Measurements from ENCODE around the gene NCOA3.

Gene NCOA3

DNA sequence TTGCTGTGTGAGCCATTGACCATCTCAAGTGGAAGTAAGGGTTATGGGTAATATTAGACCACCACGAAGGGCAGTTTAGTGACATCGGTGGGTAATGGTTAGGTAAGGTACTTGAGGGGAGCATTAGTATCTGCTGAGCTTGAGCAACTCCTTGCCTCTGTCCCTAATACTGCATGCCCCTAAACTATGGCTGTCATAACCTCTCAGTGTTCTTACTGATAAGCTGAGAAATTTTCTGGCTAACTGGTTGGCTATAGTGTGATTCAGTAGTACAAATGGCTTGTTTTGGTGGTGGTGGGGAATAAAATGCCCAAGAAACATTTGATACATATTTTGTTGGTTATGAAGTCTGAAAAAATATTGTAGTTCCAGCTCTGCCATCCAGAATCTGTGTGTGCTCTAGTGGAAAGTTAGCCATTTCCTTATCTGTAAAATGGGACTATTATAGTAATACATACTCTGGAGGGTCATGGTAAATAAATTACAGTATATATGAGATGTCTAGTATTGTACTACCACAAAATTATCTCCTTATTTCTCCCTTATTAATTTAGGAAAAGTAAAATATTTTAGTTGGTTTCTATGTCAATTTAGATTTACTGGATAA is 113.1 kb downstream of the NCOA3 start:
- DNase-seq (ENCODE audit: extremely low spot score, insufficient read length, low read depth) (no peak), FAIRE-seq (no peak)

DNA sequence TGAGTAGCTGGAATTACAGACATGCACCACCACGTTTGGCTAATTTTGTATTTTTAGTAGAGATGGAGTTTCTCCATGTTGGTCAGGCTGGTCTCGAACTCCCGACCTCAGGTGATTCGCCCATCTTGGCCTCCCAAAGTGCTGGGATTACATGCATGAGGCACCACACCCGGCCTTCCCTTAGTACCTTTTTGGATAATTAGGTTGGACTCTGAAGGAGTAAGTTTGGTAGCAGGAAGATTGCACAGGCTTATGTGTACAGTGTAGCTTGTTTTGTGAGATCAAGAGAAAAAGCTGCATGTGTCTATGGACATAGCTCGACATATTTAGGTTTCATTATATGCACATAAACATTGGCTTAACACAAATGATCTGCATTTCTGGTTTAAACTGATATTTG is 116.8 kb downstream of the NCOA3 start:
- DNase-seq (ENCODE audit: extremely low spot score, insufficient read length, low read depth), result no peak
- no peak for FAIRE-seq

DNA sequence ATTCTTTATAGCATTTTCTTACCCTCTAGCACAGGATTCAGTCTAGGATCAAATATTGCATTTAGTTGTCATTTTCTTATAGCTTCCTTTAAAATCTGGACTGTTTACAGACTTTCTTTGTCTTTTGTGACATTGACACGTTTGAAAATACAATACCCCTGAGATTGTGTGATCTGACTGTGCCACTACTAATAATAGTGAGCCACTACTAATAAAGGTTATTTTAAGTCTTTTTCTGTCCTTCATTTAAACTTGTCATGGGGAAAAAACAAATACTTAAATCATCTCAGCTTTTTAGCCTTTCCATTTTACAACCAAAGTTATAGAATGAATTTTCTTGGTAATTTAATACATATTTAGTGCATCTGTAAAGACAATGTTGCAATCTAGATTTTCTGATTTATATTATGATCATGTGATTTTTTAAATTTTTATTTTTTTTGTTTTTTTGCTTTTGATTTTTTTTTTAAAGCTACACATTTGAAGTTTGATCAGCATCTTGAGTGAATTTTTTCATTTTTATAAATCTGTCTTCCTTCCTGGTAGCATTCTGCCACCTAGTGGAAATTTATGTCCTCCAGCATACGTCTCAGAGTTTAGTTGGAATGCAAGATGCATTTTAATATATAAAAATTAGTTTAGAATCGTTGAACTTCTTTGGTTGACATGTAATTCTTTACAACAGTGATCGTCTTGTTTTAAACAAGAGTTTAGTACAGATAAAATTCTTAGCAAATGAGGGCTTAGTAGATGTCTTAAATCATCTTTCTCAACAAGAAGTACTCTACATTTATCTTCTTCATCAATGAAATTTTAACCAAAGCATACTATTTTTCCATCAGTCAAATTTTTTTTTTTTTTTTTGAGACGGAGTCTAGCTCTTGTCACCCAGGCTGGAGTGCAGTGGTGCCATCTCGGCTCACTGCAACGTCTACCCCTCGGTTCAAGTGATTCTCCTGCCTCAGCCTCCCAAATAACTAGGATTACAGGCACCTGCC is 119.4 kb downstream of the NCOA3 start:
- no peak for FAIRE-seq
- no peak for DNase-seq (ENCODE audit: extremely low spot score, insufficient read length, low read depth)

DNA sequence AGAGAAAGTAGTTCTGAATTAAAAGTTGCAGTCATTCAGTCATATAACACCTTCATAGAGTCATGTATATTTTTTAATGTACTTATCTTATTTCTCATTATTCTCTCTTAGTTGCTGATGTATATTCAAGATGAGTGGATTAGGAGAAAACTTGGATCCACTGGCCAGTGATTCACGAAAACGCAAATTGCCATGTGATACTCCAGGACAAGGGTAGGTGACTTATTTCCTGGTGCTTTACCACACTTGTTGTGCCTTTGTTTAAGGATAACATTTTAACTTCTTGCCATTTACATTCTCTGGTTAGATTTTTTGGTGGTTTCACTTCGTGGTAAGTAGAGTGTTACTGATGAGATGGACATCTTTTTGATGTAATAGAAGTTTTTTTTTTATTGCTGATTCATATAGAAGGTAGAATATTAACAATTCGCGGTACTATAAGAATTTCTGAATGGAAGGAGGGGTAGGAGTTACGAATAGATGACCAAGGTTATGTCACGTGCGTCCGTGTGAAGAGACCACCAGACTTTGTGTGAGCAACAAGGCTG is 120.5 kb downstream of the NCOA3 start:
- no peak for FAIRE-seq
- DNase-seq (ENCODE audit: extremely low spot score, insufficient read length, low read depth), result no peak

- DNase-seq (ENCODE audit: extremely low spot score, insufficient read length, low read depth), result no peak
- no peak for FAIRE-seq
Observed at GRCh38 chr20:47623206-47623605, 121.5 kb downstream of the NCOA3 start.

- DNase-seq (ENCODE audit: extremely low spot score, insufficient read length, low read depth) (no peak), FAIRE-seq (no peak)
Observed at GRCh38 chr20:47627540-47627939, 125.9 kb downstream of the NCOA3 start.

GRCh38 chr20:47629907-47630306 is 128.2 kb downstream of the NCOA3 start:
- no peak for FAIRE-seq

GRCh38 chr20:47631078-47631477 is 129.4 kb downstream of the NCOA3 start:
- FAIRE-seq, result no peak
- DNase-seq (ENCODE audit: extremely low spot score, insufficient read length, low read depth), result no peak

More at GRCh38 chr20:47629907-47630306, 128.2 kb downstream of the NCOA3 start:
- no peak for DNase-seq (ENCODE audit: extremely low spot score, insufficient read length, low read depth)

- DNase-seq (ENCODE audit: extremely low spot score, insufficient read length, low read depth) (no peak), FAIRE-seq (no peak)
Observed at GRCh38 chr20:47635256-47635655, 133.6 kb downstream of the NCOA3 start.

DNA sequence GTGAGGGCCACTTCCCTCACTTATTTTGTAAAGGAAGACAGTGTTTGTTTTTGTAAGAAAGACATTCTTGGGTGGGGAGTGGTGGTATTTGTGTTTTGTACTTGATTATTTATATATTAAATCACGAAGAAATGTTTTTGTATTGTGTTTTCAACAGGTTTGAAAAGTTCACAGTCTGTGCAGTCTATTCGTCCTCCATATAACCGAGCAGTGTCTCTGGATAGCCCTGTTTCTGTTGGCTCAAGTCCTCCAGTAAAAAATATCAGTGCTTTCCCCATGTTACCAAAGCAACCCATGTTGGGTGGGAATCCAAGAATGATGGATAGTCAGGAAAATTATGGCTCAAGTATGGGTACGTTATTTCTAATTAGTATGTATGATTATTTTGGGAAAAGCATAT is 137.2 kb downstream of the NCOA3 start:
- FAIRE-seq, result no peak
- DNase-seq (ENCODE audit: extremely low spot score, insufficient read length, low read depth), result no peak

DNA sequence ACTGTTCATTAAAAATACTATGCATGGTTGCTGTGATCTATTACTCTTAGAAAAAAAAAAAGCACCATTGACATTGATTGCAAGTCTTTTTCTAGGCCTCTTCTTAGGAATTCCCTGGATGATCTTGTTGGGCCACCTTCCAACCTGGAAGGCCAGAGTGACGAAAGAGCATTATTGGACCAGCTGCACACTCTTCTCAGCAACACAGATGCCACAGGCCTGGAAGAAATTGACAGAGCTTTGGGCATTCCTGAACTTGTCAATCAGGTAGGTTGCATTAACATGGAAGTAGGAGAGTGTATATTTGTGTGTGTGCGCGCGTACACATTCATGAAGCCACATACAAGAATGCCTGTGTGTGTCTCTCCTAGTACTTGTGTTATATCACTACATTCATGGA is 140.4 kb downstream of the NCOA3 start:
- DNase-seq (ENCODE audit: extremely low spot score, insufficient read length, low read depth), result no peak
- no peak for FAIRE-seq

GRCh38 chr20:47642624-47643023 is 140.9 kb downstream of the NCOA3 start:
- no peak for DNase-seq (ENCODE audit: extremely low spot score, insufficient read length, low read depth)
- no peak for FAIRE-seq

DNA sequence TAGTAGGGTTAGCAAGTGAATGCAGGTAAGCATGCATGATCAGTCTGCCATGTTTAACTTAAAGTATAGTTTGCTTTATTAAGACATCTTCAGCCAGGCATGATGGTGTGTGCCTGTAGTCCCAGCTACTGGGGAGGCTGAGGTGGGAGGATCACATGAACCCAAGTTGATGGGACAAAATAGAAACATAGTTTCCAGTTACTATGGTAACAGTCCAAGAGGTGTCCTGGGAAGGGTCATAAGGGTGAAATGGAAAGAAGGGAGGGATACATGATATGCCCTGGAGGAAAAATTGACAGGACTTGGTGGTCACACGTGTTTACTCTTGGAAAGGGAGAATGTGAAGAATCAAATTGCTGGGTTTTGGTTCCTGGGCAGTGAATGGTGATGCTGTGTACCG is 143.9 kb downstream of the NCOA3 start:
- DNase-seq (ENCODE audit: extremely low spot score, insufficient read length, low read depth) (no peak), FAIRE-seq (no peak)

DNA sequence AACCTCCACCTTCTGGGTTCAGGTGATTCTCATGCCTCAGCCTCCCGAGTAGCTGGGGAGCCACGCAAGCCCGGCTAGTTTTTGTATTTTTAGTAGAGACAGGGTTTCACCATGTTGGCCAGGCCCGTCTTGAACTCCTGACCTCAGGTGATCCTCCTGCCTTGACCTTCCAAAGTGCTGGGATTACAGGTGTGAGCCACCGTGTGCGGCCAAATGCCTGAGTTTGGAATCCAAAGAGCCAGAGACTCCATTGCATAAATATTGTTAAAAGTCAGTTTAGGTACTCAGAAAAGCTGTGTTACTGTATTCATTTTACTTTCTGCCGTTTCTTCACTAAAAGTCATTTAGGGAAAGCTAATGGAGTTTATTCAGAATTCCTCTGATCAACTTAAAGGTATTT is 146.3 kb downstream of the NCOA3 start:
- no peak for FAIRE-seq
- DNase-seq (ENCODE audit: extremely low spot score, insufficient read length, low read depth), result no peak

DNA sequence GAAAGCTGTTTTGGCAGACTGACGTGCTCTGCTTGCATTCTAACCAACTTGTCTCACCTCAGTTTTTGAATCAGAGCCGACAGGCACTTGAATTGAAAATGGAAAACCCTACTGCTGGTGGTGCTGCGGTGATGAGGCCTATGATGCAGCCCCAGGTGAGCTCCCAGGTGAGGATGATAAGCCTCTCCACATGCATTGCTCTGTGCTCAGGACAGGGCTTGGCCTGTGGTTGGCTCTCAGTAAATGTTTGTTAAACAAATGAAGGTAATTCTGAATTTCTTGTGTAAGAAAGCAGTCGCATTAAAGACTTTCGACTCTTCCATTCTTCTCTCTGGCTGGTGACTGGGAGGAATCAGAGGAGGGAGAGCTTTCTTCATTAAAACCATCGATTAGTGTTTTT is 147.3 kb downstream of the NCOA3 start:
- FAIRE-seq (no peak), DNase-seq (ENCODE audit: extremely low spot score, insufficient read length, low read depth) (no peak)

DNA sequence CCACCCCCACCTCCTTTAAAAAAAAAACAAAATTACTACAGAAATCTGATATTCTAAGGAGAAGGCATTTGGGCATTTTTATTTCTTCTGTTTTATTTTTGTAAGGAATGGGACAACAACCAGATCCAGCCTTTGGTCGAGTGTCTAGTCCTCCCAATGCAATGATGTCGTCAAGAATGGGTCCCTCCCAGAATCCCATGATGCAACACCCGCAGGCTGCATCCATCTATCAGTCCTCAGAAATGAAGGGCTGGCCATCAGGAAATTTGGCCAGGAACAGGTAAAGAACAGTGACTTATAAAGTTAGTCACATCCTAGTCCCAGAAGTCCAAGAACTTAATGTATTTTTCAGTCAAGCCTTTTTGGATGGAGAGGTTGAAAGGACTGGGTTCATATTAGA is 150.6 kb downstream of the NCOA3 start:
- FAIRE-seq (no peak), DNase-seq (ENCODE audit: extremely low spot score, insufficient read length, low read depth) (no peak)

DNA sequence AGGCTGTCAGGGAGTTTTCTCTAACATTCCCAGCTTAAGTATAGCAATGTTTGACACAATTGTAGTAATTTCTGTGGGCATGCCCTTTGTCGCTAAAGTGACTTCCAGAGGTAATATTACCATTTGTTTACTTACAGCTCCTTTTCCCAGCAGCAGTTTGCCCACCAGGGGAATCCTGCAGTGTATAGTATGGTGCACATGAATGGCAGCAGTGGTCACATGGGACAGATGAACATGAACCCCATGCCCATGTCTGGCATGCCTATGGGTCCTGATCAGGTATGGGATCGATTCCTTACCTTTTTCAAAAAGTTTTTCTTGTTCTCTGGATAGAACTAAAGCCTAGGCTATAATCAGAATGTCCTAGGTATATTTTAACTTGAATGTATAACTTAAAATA is 151.1 kb downstream of the NCOA3 start:
- DNase-seq (ENCODE audit: extremely low spot score, insufficient read length, low read depth) (no peak), FAIRE-seq (no peak)

- FAIRE-seq, result no peak
- no peak for DNase-seq (ENCODE audit: extremely low spot score, insufficient read length, low read depth)
Observed at GRCh38 chr20:47653869-47654268, 152.2 kb downstream of the NCOA3 start.

DNA sequence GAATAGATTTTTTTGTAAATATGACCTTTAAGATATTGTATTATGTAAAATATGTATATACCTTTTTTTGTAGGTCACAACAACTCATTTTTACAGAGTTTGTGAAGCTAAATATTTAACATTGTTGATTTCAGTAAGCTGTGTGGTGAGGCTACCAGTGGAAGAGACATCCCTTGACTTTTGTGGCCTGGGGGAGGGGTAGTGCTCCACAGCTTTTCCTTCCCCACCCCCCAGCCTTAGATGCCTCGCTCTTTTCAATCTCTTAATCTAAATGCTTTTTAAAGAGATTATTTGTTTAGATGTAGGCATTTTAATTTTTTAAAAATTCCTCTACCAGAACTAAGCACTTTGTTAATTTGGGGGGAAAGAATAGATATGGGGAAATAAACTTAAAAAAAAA is 152.7 kb downstream of the NCOA3 start:
- no peak for DNase-seq (ENCODE audit: extremely low spot score, insufficient read length, low read depth)
- no peak for FAIRE-seq

- DNase-seq (ENCODE audit: extremely low spot score, insufficient read length, low read depth), result no peak
- no peak for FAIRE-seq
Observed at GRCh38 chr20:47655635-47656034, 153.9 kb downstream of the NCOA3 start.

DNA sequence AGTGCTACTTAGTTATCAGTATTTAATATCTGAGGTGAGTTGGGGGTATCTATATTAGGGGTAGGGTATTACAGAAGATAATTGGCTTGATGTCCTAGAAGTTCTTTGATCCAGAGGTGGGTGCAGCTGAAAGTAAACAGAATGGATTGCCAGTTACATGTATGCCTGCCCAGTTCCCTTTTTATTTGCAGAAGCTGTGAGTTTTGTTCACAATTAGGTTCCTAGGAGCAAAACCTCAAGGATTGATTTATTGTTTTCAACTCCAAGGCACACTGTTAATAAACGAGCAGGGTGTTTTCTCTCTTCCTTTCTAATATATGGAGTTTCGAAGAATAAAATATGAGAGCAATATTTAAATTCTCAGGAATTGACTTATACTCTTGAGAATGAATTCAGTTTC is 154.6 kb downstream of the NCOA3 start:
- DNase-seq (ENCODE audit: extremely low spot score, insufficient read length, low read depth), result no peak

More for the DNA sequence above, 154.6 kb downstream of the NCOA3 start:
- FAIRE-seq, result no peak
